ENCODE data around the gene HTN1.

GRCh38 chr4:70000711-70001110 lies 49.5 kb upstream of the HTN1 start:
- no peak for TF ChIP-seq POLR2A (IDR thresholded peaks at IDR 0.05)
- TF ChIP-seq, protein P1, sequence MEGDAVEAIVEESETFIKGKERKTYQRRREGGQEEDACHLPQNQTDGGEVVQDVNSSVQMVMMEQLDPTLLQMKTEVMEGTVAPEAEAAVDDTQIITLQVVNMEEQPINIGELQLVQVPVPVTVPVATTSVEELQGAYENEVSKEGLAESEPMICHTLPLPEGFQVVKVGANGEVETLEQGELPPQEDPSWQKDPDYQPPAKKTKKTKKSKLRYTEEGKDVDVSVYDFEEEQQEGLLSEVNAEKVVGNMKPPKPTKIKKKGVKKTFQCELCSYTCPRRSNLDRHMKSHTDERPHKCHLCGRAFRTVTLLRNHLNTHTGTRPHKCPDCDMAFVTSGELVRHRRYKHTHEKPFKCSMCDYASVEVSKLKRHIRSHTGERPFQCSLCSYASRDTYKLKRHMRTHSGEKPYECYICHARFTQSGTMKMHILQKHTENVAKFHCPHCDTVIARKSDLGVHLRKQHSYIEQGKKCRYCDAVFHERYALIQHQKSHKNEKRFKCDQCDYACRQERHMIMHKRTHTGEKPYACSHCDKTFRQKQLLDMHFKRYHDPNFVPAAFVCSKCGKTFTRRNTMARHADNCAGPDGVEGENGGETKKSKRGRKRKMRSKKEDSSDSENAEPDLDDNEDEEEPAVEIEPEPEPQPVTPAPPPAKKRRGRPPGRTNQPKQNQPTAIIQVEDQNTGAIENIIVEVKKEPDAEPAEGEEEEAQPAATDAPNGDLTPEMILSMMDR (IDR thresholded peaks at IDR 0.05 in 4 of 5, conservative IDR thresholded peaks at IDR 0.05 in 1 of 5) = no peak
